SIG-M5 (cell line): ENCODE data around the gene SLC30A7.

Experiments
- DNase-seq: peaks from one replicate; lab custom pipeline; 2025; lab: John Stamatoyannopoulos, UW

The SLC30A7 gene

DNA sequence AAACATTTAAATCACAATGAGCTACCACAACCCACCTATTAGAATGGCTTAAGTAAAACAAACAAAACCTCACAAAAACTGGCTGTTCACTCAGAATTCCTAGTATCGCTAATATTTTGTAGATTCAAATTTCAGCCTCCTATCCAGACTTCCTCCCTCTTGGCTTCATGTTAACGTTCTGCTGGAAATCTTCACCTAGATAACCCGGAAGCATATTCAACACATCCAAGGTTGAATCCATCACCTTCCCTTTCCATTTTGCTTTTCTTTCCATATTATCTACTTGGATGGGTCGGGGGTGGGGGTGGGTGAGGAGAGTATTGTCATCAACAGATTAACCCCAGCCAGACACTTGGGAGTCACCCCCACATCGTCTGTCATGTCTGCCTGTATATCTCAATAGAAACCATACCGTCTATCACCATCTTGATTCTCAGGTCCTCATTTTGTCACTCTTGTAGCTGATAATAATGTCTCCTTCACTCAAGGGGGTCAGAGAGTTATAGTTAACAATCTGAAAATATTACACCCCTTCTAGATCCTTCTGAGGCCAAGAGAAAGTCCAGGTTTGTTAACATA, 131.4 kb downstream of the SLC30A7 start:
- no peak for DNase-seq

DNA sequence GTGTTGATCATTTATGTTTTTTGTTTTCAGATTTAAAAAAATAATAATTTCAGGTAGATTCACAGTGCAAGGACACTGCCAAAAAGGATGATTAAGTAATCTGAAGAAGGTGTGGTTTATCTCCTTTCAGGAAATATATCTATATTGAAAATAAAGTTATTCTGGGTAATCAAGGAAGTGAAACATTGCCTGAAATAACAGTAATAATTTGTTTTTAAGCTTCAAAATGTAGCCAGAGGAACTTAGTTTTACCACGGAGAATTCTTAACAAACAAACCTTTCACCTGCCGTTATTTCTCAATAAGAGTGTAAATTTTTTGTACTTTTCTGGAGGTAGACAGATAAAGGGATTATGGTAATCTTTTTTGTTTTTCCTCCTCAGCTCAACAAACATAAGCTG, 132.6 kb downstream of the SLC30A7 start:
- no peak for DNase-seq

DNA sequence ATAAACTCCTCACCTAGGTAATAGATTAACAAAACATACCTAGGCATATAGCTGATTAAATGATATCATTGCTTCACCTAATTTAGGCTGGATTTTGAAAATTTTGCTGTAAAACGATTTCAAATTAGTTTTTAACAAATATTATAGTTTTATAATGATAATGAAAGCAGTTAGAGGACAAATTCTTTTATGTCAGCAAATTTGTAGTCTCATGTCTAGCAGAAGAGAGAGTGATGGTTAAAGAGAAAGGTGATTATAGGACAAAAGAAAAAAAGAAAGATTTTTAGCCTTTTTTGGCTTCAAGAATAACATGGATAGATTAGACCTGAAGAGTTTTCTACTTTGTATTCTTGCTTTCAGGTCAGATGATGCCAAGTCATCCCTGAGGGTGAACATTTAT, 133.3 kb downstream of the SLC30A7 start:
- no peak for DNase-seq

DNA sequence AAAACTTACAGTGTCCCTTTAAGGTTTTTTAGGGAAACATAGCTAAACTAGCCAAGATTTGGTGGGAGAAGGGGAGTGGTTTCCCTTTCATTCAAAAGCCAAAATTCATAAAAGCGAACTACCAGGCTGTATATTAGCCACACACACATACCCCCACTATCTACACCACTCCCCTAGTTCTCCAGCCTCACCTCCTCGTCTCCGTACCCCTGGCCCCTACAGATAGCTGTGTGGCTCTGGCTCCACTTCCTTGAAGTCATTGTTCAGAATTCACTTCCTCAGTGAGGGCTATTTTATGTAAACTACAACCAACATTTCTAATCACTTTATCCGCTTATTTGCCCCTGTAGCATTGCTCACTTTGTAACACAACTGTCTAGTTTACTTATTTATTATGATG, 135.0 kb downstream of the SLC30A7 start:
- DNase-seq: no peak
